ENCODE results near the gene HCFC1. TPM values are rescaled to one million over a fixed set of nuclear protein-coding genes. Genes with fewer than 3 reads are reported as not detected.

Gene HCFC1
- 10 to 100 TPM; 52.1 to 62.1 (median 59.0) TPM for total RNA-seq (2021; fragmentation: NEBNext Ultra II Directional; extraction: Animal tissue kit (Norgen Biotek cat#: 25700))
- long read RNA-seq, partial matches to known transcripts = 12 of 12 reads
- long read RNA-seq, other reads (novel, unspliced or antisense) = 0 of 12 reads

DNA sequence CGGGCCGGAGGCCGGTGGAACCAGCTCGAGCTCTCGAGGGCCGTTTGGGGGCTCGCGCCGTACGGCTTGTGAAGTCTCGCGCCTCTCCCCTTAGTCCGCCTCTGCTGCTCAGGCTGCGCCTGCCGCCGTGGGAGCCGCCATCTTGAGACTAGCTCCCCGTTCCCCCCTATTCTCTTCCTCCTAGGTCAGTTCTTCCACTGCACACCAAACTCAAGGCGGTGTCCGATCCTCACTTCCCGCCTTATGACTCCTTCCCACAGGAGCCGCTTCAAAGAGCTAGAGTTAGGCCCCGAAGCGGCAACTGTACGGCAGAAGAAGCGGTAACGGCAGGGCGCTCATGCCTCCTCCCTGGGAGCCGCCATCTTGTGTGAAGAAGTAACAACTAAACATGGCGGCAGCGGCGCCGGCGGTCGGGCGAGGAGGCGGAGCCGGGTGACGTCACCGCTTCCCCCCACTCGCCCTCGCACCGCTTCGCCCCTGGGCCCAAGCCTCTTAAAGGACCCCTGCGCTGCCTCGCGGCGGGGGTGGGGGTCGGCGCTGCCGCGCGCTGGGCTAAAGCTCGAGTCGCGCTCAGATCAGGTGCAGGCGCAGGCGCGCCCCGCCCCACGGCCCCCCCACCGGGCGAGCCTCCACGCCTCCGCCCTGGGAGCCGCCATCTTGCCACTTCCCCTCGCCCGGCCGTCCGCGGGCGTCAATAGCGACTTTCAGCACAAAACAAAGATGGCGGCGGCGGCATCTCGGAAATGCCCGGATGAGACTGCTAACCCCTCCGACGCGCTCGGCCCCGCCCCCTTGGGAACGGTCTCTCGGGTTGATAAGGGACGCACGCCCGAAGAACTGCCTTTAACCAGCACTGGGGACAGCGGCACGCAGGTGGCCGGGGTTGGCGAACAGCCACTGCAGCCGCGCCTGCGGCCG, at the start of gene HCFC1:
Gene HCFC1, minus strand, starts transcription at position 369 of the 918 bp plus-strand sequence. CDS start 978 bp downstream, outside the sequence.
- peak within 1 kb of the TSS; percentile 99 for H3K4me3 Mint-ChIP-seq
- H3K27ac Mint-ChIP-seq = peak within 1 kb of the TSS; percentile 100
- peak; percentile 83 for DNase-seq
- H3K27me3 Mint-ChIP-seq (ENCODE audit: insufficient read depth) = peaks cover 2% of the 10 kb centered on the region
- H3K4me1 Mint-ChIP-seq (ENCODE audit: low read depth) = peaks cover 31% of the 10 kb centered on the region
- H3K36me3 Mint-ChIP-seq (ENCODE audit: low read depth) = peaks cover 13% of the 10 kb centered on the region
- no peak for TF ChIP-seq CTCF (IDR thresholded peaks at IDR 0.05)
- H3K9me3 Mint-ChIP-seq = no peaks in the 10 kb centered on the region

GRCh38 chrX:154021131-154021611, 49.6 kb upstream of the HCFC1 start:
- TF ChIP-seq CTCF (IDR thresholded peaks at IDR 0.05) = no peak
- Mint-ChIP-seq H3K27ac (peak overlapping the region; percentile 96), H3K9me3 (no peaks in the 10 kb centered on the region), H3K27me3 (ENCODE audit: insufficient read depth) (peaks cover 2% of the 10 kb centered on the region), H3K36me3 (ENCODE audit: low read depth) (no peaks in the 10 kb centered on the region), H3K4me3 (no peak overlapping the region), H3K4me1 (ENCODE audit: low read depth) (peaks cover 20% of the 10 kb centered on the region)
- DNase-seq = peak; percentile 55

DNA sequence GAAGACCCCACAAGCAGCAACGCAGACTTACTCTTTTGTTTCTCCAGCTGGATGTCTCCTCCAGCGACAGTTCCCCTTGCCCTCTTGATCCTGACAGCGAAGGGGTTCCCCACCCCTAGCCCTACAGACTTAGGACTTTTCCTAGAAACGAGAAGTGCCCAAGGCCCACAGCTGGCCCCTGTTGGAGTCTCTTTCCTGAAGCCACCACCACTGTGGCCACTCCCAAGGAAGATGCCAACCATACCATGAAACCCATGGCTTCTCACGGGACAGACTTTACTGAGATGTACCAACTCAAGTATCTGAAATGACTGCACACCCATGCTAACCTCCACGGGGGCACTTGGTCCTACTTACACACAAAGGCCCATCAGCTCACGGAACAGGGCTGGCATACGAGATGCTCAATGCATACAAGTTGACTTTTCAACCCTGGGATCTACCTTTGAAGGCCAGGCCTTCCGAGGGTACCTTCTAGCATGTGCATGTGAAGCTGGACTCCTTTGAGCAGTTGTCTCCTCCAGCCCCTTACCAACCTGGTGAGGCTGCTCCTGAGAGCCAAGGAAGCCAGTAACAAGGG, 49.0 kb upstream of the HCFC1 start:
- Mint-ChIP-seq H3K36me3 (ENCODE audit: low read depth) (no peaks in the 10 kb centered on the region), H3K27me3 (ENCODE audit: insufficient read depth) (peaks cover 2% of the 10 kb centered on the region), H3K9me3 (no peaks in the 10 kb centered on the region), H3K27ac (peak overlapping the region; percentile 96), H3K4me1 (ENCODE audit: low read depth) (peaks cover 20% of the 10 kb centered on the region), H3K4me3 (peak overlapping the region; percentile 86)
- TF ChIP-seq CTCF (IDR thresholded peaks at IDR 0.05) = no peak
- peak; percentile 11 for DNase-seq

DNA sequence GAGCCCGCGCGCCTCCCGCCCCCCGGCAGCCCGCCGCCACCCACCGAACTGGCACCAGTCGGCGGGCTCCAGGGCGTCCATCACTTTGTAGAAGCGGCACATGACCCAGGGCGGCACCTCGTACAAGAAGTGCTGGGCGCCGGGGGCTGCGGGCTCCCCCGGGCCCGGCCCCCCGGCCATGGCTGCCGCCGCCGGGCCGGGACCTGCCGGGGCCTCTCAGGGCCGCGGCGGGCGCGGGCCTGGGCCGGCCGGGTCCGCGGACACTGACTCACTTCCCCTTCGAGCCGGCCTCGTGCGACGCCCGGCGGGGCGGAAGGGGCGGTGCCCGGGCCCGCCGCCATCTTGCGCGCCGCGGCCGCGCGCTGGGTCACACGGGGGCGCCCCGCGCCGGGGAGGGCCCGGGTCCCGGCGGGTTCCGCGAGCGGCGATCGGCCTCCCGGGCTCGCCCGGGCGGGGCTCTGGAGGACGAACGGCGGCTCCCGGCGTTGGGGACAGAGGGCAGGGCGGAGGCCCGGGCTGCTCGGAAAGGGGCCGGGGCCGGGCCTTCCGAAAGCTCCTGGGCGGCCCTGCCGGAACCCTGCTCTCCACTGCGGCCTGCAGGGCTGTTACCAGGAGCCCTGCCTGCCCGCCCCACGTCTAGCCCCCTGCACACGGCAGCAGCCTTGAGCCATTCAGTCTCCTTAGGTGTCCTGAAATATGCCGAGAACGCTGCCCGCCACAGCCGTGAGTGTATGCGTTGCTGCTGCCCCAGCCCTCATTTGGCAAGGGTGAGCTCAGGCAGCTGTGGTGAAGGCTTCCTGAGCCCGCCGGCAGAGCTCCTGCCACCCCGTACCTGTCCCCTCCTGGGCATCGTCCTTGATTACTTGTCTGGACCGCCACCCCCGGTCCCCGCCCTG, 48.3 kb upstream of the HCFC1 start, which contains the start of gene IRAK1:
Gene IRAK1, minus strand, starts transcription at position 270 of the 896 bp plus-strand sequence. Its CDS starts 90 bp downstream, at position 180.
- Mint-ChIP-seq H3K4me1 (ENCODE audit: low read depth) (peaks cover 20% of the 10 kb centered on the region), H3K27me3 (ENCODE audit: insufficient read depth) (peaks cover 2% of the 10 kb centered on the region; the same call in 1 of the 2 replicates), H3K4me3 (peak within 1 kb of the TSS; percentile 89), H3K9me3 (no peaks in the 10 kb centered on the region), H3K36me3 (ENCODE audit: low read depth) (no peaks in the 10 kb centered on the region), H3K27ac (peak within 1 kb of the TSS; percentile 96)
- peak; percentile 17 for DNase-seq
- TF ChIP-seq CTCF (IDR thresholded peaks at IDR 0.05) = no peak

Measured in HFFc6 (cell line).